ENCODE data around the gene DNAJC1. TPM values are rescaled to one million over a fixed set of nuclear protein-coding genes. Genes with fewer than 3 reads are reported as not detected.
"Not testable (repeated sequence)": the region's sequence is repeated elsewhere in the genome, so short reads cannot be mapped to it uniquely, and the experiment has no call there.

Gene DNAJC1
- total RNA-seq, 2 experiments from 2014 or later, result 20.6 to 28.1 TPM

DNA sequence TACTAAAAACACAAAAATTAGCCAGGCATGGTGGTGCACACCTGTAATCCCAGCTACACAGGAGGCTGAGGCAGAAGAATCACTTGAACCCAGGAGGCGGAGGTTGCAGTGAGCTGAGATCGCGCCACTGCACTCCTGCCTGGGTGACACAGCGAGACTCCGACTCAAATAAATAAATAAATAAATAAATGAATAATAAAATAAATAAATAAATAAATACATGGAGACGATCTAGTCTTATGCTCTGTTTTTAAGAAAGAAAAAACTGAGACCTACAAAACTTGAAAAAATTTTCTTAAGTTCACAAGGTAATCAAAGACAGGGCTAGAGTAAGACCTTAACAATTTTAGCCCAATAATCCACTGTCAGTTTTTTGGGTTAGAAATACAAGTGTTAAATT, 181.3 kb downstream of the DNAJC1 start:
- Mint-ChIP-seq H3K36me3 (ENCODE audit: low read depth) (peaks cover 17% of the 10 kb centered on the region), H3K9me3 (ENCODE audit: low read depth) (peaks cover 14% of the 10 kb centered on the region)
- DNase-seq; H3K4me1 Mint-ChIP-seq; H3K27ac Mint-ChIP-seq; H3K4me3 Mint-ChIP-seq; intact Hi-C loops (cut with DNase I, micrococcal nuclease); H3K27me3 Mint-ChIP-seq; POLR2A ChIA-PET; CTCF ChIA-PET; ATAC-seq: not testable (repeated sequence)

DNA sequence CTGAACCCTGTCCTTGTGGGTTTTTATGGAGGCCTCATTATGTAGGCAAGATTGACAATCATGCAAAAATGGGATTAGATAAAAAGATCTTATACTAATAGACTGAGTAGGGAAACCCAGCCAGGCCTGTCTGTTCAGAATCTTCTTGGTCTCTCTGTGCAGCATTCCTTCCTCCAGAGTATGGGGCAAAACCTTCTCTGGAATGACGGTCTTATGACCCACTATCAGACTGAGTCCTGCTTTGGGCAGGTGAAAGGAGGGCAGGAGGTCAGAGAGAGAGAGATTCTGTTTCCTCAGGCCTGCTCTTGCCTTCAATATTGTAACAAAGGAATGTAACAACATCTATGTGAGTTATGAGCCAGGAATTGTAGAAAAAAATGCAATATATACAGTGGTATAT, 182.6 kb downstream of the DNAJC1 start:
- no peak for ATAC-seq
- no peak overlapping the region for H3K27ac Mint-ChIP-seq
- peaks cover 10% of the 10 kb centered on the region for H3K36me3 Mint-ChIP-seq (ENCODE audit: low read depth)
- DNase-seq, result no peak
- H3K4me1 Mint-ChIP-seq, result no peaks in the 10 kb centered on the region
- ChIA-PET POLR2A (no interaction called here), CTCF (no interaction called here)
- intact Hi-C loops (cut with DNase I, micrococcal nuclease), result no loop called here
- no peak overlapping the region for H3K4me3 Mint-ChIP-seq
- no peaks in the 10 kb centered on the region for H3K27me3 Mint-ChIP-seq
- peaks cover 9% of the 10 kb centered on the region for H3K9me3 Mint-ChIP-seq (ENCODE audit: low read depth)

- CTCF ChIA-PET, POLR2A ChIA-PET: not testable (repeated sequence)
Observed at GRCh38 chr10:21818416-21818815, 185.1 kb downstream of the DNAJC1 start.

GRCh38 chr10:21814866-21815265, 188.7 kb downstream of the DNAJC1 start:
- DNase-seq, result no peak
- peaks cover 10% of the 10 kb centered on the region for H3K9me3 Mint-ChIP-seq (ENCODE audit: low read depth)
- H3K27ac Mint-ChIP-seq, result no peak overlapping the region
- no peak overlapping the region for H3K4me3 Mint-ChIP-seq
- no peaks in the 10 kb centered on the region for H3K27me3 Mint-ChIP-seq
- CTCF ChIA-PET, result interaction anchor here (0.6 kb wide), 1 partner anchor 64 kb away, joined by 3 read pairs; no protein-coding TSS in a partner anchor
- ATAC-seq, result no peak
- POLR2A ChIA-PET, result no interaction called here
- H3K36me3 Mint-ChIP-seq (ENCODE audit: low read depth), result peaks cover 18% of the 10 kb centered on the region
- no peaks in the 10 kb centered on the region for H3K4me1 Mint-ChIP-seq
- intact Hi-C loops (cut with DNase I, micrococcal nuclease), result no loop called here

More at GRCh38 chr10:21818416-21818815, 185.1 kb downstream of the DNAJC1 start:
- intact Hi-C loops (cut with DNase I, micrococcal nuclease); H3K4me1 Mint-ChIP-seq; ATAC-seq; H3K27me3 Mint-ChIP-seq; DNase-seq; H3K27ac Mint-ChIP-seq; H3K4me3 Mint-ChIP-seq: not testable (repeated sequence)
- H3K36me3 Mint-ChIP-seq (ENCODE audit: low read depth), result peaks cover 17% of the 10 kb centered on the region
- H3K9me3 Mint-ChIP-seq (ENCODE audit: low read depth), result peaks cover 10% of the 10 kb centered on the region

GRCh38 chr10:21813946-21814345, 189.6 kb downstream of the DNAJC1 start:
- Mint-ChIP-seq H3K9me3 (ENCODE audit: low read depth) (peaks cover 10% of the 10 kb centered on the region), H3K27ac (no peak overlapping the region), H3K36me3 (ENCODE audit: low read depth) (peaks cover 18% of the 10 kb centered on the region), H3K27me3 (no peaks in the 10 kb centered on the region), H3K4me1 (no peaks in the 10 kb centered on the region), H3K4me3 (no peak overlapping the region)
- ChIA-PET POLR2A (no interaction called here), CTCF (no interaction called here)
- ATAC-seq, result no peak
- DNase-seq, result no peak
- intact Hi-C loops (cut with DNase I, micrococcal nuclease), result no loop called here

GRCh38 chr10:21811245-21811585, 192.3 kb downstream of the DNAJC1 start:
- ChIA-PET CTCF (interaction anchor here (0.6 kb wide), 1 partner anchor 74 kb away, joined by 3 read pairs; no protein-coding TSS in a partner anchor), POLR2A (no interaction called here)
- Mint-ChIP-seq H3K27me3 (no peaks in the 10 kb centered on the region), H3K27ac (no peak overlapping the region), H3K9me3 (ENCODE audit: low read depth) (peaks cover 8% of the 10 kb centered on the region), H3K4me1 (no peaks in the 10 kb centered on the region), H3K4me3 (no peak overlapping the region), H3K36me3 (ENCODE audit: low read depth) (peaks cover 13% of the 10 kb centered on the region)
- no peak for ATAC-seq
- intact Hi-C loops (cut with DNase I, micrococcal nuclease), result no loop called here
- no peak for DNase-seq

GRCh38 chr10:21810582-21811244, 192.8 kb downstream of the DNAJC1 start:
- no peaks in the 10 kb centered on the region for H3K4me1 Mint-ChIP-seq
- no peak for DNase-seq
- CTCF ChIA-PET, result interaction anchor here (0.6 kb wide), 1 partner anchor 74 kb away, joined by 3 read pairs; no protein-coding TSS in a partner anchor

GRCh38 chr10:21808550-21808949, 195.0 kb downstream of the DNAJC1 start:
- CTCF ChIA-PET, result interaction anchor here (0.8 kb wide), 1 partner anchor 77 kb away, joined by 3 read pairs; no protein-coding TSS in a partner anchor
- Mint-ChIP-seq H3K4me3 (no peak overlapping the region), H3K9me3 (ENCODE audit: low read depth) (no peaks in the 10 kb centered on the region), H3K36me3 (ENCODE audit: low read depth) (peaks cover 5% of the 10 kb centered on the region), H3K27me3 (no peaks in the 10 kb centered on the region), H3K4me1 (no peaks in the 10 kb centered on the region), H3K27ac (no peak overlapping the region)
- DNase-seq (no peak), ATAC-seq (no peak)
- POLR2A ChIA-PET, result no interaction called here
- intact Hi-C loops (cut with DNase I, micrococcal nuclease), result no loop called here

More at GRCh38 chr10:21810582-21811244, 192.8 kb downstream of the DNAJC1 start:
- intact Hi-C loops (cut with DNase I, micrococcal nuclease), result no loop called here
- Mint-ChIP-seq H3K4me3 (no peak overlapping the region), H3K27me3 (no peaks in the 10 kb centered on the region), H3K36me3 (ENCODE audit: low read depth) (peaks cover 15% of the 10 kb centered on the region), H3K27ac (no peak overlapping the region), H3K9me3 (ENCODE audit: low read depth) (peaks cover 8% of the 10 kb centered on the region)
- no peak for ATAC-seq
- POLR2A ChIA-PET, result no interaction called here

- ChIA-PET POLR2A (no interaction called here), CTCF (no interaction called here)
- no peaks in the 10 kb centered on the region for H3K9me3 Mint-ChIP-seq (ENCODE audit: low read depth)
- H3K36me3 Mint-ChIP-seq (ENCODE audit: low read depth), result peaks cover 3% of the 10 kb centered on the region
- H3K4me1 Mint-ChIP-seq, result no peaks in the 10 kb centered on the region
- H3K27me3 Mint-ChIP-seq, result no peaks in the 10 kb centered on the region
- intact Hi-C loops (cut with DNase I, micrococcal nuclease), result no loop called here
- no peak for ATAC-seq
- H3K27ac Mint-ChIP-seq, result no peak overlapping the region
- H3K4me3 Mint-ChIP-seq, result no peak overlapping the region
- DNase-seq, result no peak
Observed at GRCh38 chr10:21807180-21807579, 196.3 kb downstream of the DNAJC1 start.

GRCh38 chr10:21803374-21803773, 200.2 kb downstream of the DNAJC1 start:
- ChIA-PET POLR2A (no interaction called here), CTCF (interaction anchor here (0.6 kb wide), 1 partner anchor 603 kb away, joined by 3 read pairs; no protein-coding TSS in a partner anchor)
- no peak for DNase-seq
- Mint-ChIP-seq H3K36me3 (ENCODE audit: low read depth) (peaks cover 19% of the 10 kb centered on the region), H3K27ac (no peak overlapping the region), H3K4me3 (no peak overlapping the region), H3K9me3 (ENCODE audit: low read depth) (no peaks in the 10 kb centered on the region), H3K4me1 (peaks cover 5% of the 10 kb centered on the region), H3K27me3 (no peaks in the 10 kb centered on the region)
- intact Hi-C loops (cut with DNase I, micrococcal nuclease), result no loop called here
- ATAC-seq, result no peak

DNA sequence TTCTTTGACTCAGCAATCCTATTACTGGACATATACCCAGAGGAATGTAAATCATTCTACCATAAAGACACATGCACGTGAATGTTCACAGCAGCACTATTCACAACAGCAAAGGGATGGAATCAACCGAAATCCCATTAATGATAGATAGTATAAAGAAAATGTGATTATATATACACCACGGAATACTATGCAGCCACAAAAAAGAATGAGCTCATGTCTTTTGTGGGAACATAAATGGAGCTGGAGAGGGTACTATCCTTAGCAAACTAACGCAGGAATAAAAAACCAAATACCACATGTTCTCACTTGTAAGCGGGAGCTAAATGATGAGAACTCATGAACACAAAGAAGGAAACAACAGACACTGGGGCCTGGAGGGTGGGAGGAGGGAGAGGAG, 201.9 kb downstream of the DNAJC1 start:
- ChIA-PET POLR2A (no interaction called here), CTCF (interaction anchor here (0.6 kb wide), 1 partner anchor 170 kb away, joined by 4 read pairs; no protein-coding TSS in a partner anchor)
- Mint-ChIP-seq H3K36me3 (ENCODE audit: low read depth) (peaks cover 25% of the 10 kb centered on the region), H3K27me3 (no peaks in the 10 kb centered on the region), H3K4me1 (peaks cover 17% of the 10 kb centered on the region), H3K27ac (no peak overlapping the region), H3K9me3 (ENCODE audit: low read depth) (no peaks in the 10 kb centered on the region), H3K4me3 (no peak overlapping the region)
- ATAC-seq, result no peak
- no peak for DNase-seq
- intact Hi-C loops (cut with DNase I, micrococcal nuclease), result no loop called here

DNA sequence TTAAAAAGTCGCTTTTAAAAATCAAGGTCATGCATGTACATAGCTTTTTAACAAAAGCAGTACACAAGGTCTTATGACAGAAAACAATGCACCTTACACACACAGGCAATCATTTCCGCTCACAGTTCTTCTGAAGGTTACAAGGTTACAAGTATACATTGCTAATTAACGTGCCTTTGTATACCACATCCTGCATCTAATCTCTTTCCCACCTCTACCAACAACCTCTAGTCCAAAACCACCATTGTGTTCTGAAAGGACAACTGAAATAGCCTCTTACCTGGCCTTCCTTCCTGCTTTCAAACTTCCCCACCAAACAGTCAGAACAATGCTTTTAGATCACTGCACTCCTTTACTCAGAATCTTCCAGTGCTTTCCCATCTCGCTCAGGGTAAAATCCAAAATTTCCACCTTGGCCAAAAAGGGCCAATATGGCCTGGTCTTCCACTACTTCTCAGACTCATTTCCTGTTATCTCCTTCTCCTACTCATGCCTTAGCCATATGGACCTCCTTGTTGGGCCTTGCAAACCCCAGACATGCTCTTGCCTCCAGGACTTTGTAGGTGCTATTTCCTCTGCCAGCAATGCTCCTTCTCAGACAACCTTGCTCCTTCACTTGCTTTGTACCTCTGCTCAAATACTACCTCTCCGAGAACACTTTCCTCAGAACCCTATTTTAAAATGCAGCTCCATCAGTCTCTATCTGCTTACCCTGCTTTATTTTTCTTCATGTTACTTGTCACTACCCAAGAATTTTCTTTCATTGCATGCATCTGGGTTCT, 205.4 kb downstream of the DNAJC1 start:
- Mint-ChIP-seq H3K9me3 (ENCODE audit: low read depth) (no peaks in the 10 kb centered on the region), H3K27me3 (no peaks in the 10 kb centered on the region), H3K27ac (peak overlapping the region; percentile 64), H3K4me3 (no peak overlapping the region), H3K36me3 (ENCODE audit: low read depth) (peaks cover 22% of the 10 kb centered on the region), H3K4me1 (peaks cover 17% of the 10 kb centered on the region)
- POLR2A ChIA-PET, result no interaction called here
- peak; percentile 80 for ATAC-seq
- intact Hi-C loops (cut with DNase I, micrococcal nuclease), result no loop called here
- DNase-seq, result no peak
- CTCF ChIA-PET, result interaction anchor here (0.6 to 1.0 kb wide), 2 partner anchors 10 to 73 kb away, joined by 3 to 4 read pairs; no protein-coding TSS in a partner anchor

All from activated CD4-positive, alpha-beta T cell treated with anti-CD3 and anti-CD28 coated beads for 36 hours (primary cell).